H1 (cell line): ENCODE measurements around the gene XRCC6. TPM values are rescaled to one million over a fixed set of nuclear protein-coding genes. Genes with fewer than 3 reads are reported as not detected.
"Not testable (repeated sequence)": the region's sequence is repeated elsewhere in the genome, so short reads cannot be mapped to it uniquely, and the experiment has no call there.

Source experiments
- CTCF ChIA-PET: fragments of 300-600 bp; sonication (Branson Sonifier 250); formaldehyde crosslinking; loops from one replicate; lab custom pipeline; 2021; ENCODE audit not compliant: partially characterized antibody; lab: Charles Lee
- POLR2A ChIA-PET: fragments of 300-600 bp; sonication (Branson Sonifier 250); formaldehyde crosslinking; loops from one replicate; lab custom pipeline; 2021; ENCODE audit warnings: inconsistent platforms; ENCODE audit not compliant: partially characterized antibody; lab: Charles Lee
- DNase-seq, 2 experiments: peaks; one replicate each; pipeline versions ENCODE4 v3.0.0 to v3.0.0-alpha.2; 2010 to 2022; ENCODE audit warnings: low spot score in 2 of 2, low read depth in 1 of 2, mixed read lengths in 1 of 2
- FAIRE-seq: peaks from 2 replicates; lab custom pipeline; 2011; peaks lifted over from hg19 to GRCh38; lab: Jason Lieb, UNC
- H2AFZ ChIP-seq: 2 replicates; pipeline ENCODE4 v1.8.1; 2012; ENCODE audit warnings: low read length, inconsistent platforms
- H2AK5ac ChIP-seq: 2 replicates; pipeline ENCODE4 v1.6.1; 2013; ENCODE audit warnings: low read depth, low read length
- H2BK120ac ChIP-seq: replicated peaks from 2 replicates; pipeline ENCODE3; 2013; ENCODE audit warnings: low read depth, low read length, inconsistent platforms
- H2BK12ac ChIP-seq: 2 replicates; pipeline ENCODE4 v1.6.1; 2013; ENCODE audit warnings: low read depth, low read length
- H2BK15ac ChIP-seq: 2 replicates; pipeline ENCODE4 v1.6.1; 2013; ENCODE audit warnings: low read length
- H2BK20ac ChIP-seq: 2 replicates; pipeline ENCODE4 v1.6.1; 2013; ENCODE audit warnings: low read length
- H2BK5ac ChIP-seq: 2 replicates; pipeline ENCODE4 v1.6.1; 2013; ENCODE audit warnings: low read depth, low read length
- H3K14ac ChIP-seq: 2 replicates; pipeline ENCODE4 v1.6.1; 2013; ENCODE audit warnings: inconsistent platforms; ENCODE audit not compliant: insufficient read length
- H3K18ac ChIP-seq: 2 replicates; pipeline ENCODE4 v1.6.1; 2013; ENCODE audit warnings: low read length; ENCODE audit errors: extremely low read depth
- H3K23ac ChIP-seq: 2 replicates; pipeline ENCODE4 v1.6.1; 2013; ENCODE audit warnings: inconsistent platforms; ENCODE audit not compliant: insufficient read length
- H3K23me2 ChIP-seq: 2 replicates; pipeline ENCODE4 v1.6.1; 2013; ENCODE audit warnings: low read depth, low read length
- H3K27ac ChIP-seq: 2 replicates; pipeline ENCODE4 v1.6.1; 2011; ENCODE audit warnings: low read depth, low read length, inconsistent platforms
- H3K27me3 ChIP-seq, 4 experiments: replicated peaks in 1 of 4; 1 replicate in 1 of 4; 2 replicates in 3 of 4; pipeline versions ENCODE4 v1.6.1 to v1.8.1; 2011 to 2013; ENCODE audit warnings: low read length in 3 of 4, mild to moderate bottlenecking in 3 of 4, inconsistent platforms in 2 of 4, mixed read lengths in 2 of 4, moderate library complexity in 1 of 4; ENCODE audit not compliant: control insufficient read depth in 3 of 4, insufficient read depth in 3 of 4; ENCODE audit errors: extremely low read depth in 1 of 4
- H3K36me3 ChIP-seq, 4 experiments: 2 replicates each; pipeline versions ENCODE4 v1.6.1 to v1.8.1; 2011 to 2013; ENCODE audit warnings: mild to moderate bottlenecking in 4 of 4, low read length in 3 of 4, moderate library complexity in 2 of 4, control low read depth in 1 of 4, inconsistent platforms in 1 of 4; ENCODE audit not compliant: insufficient read depth in 4 of 4, control insufficient read depth in 2 of 4
- H3K4ac ChIP-seq: replicated peaks from 2 replicates; pipeline ENCODE3; 2013; ENCODE audit warnings: low read length, low read depth, mixed read lengths, inconsistent platforms; ENCODE audit not compliant: insufficient read length
- H3K4me1 ChIP-seq, 4 experiments: replicated peaks in 1 of 4; 1 replicate in 1 of 4; 2 replicates in 3 of 4; pipeline versions ENCODE4 v1.6.1 to v1.8.1; 2011 to 2013; ENCODE audit warnings: low read length in 3 of 4, inconsistent platforms in 2 of 4, mixed read lengths in 1 of 4; ENCODE audit not compliant: insufficient read depth in 4 of 4, control insufficient read depth in 3 of 4
- H3K4me2 ChIP-seq, 2 experiments: 2 replicates each; pipeline versions ENCODE4 v1.6.1 to v1.8.1; 2011 to 2013; ENCODE audit warnings: low read depth in 2 of 2, low read length in 2 of 2, control low read depth in 1 of 2, inconsistent platforms in 1 of 2, mild to moderate bottlenecking in 1 of 2; ENCODE audit not compliant: insufficient read depth in 1 of 2
- H3K4me3 ChIP-seq, 4 experiments: fragments of 200-600, 300-600 bp in 1 of 4; sonication (generic), shearing (Covaris generic), sonication (Bioruptor Twin) in 1 of 4; 2 replicates each; pipeline versions ENCODE4 v1.5.1 to v1.8.1; 2011 to 2016; ENCODE audit warnings: low read length in 4 of 4, low read depth in 3 of 4, control low read depth in 2 of 4, inconsistent platforms in 2 of 4, mild to moderate bottlenecking in 2 of 4, mixed read lengths in 1 of 4, moderate library complexity in 1 of 4; ENCODE audit not compliant: insufficient read depth in 2 of 4; ENCODE audit errors: extremely low read depth in 1 of 4
- H3K56ac ChIP-seq: replicated peaks from 2 replicates; pipeline ENCODE3; 2013; ENCODE audit warnings: low read depth, mild to moderate bottlenecking, mixed read lengths, low read length, inconsistent platforms; ENCODE audit not compliant: insufficient read length
- H3K79me1 ChIP-seq: 2 replicates; pipeline ENCODE4 v1.6.1; 2013; ENCODE audit warnings: low read depth, low read length, control low read depth
- H3K79me2 ChIP-seq, 2 experiments: 2 replicates each; pipeline versions ENCODE4 v1.6.1 to v1.8.1; 2012 to 2013; ENCODE audit warnings: low read length in 2 of 2, mild to moderate bottlenecking in 2 of 2, inconsistent platforms in 1 of 2; ENCODE audit not compliant: insufficient read depth in 2 of 2, control insufficient read depth in 1 of 2
- H3K9ac ChIP-seq, 4 experiments: replicated peaks in 1 of 4; 1 replicate in 1 of 4; 2 replicates in 3 of 4; pipeline versions ENCODE4 v1.6.1 to v1.8.1; 2011 to 2013; ENCODE audit warnings: low read depth in 3 of 4, low read length in 3 of 4, control low read depth in 2 of 4, mild to moderate bottlenecking in 2 of 4, moderate library complexity in 2 of 4, inconsistent platforms in 1 of 4; ENCODE audit errors: extremely low read depth in 1 of 4
- H3K9me3 ChIP-seq, 2 experiments: 2 replicates each; pipeline versions ENCODE4 v1.6.1 to v1.8.1; 2012 to 2013; ENCODE audit warnings: mild to moderate bottlenecking in 2 of 2, moderate library complexity in 2 of 2, control low read depth in 1 of 2, inconsistent platforms in 1 of 2, low read depth in 1 of 2, low read length in 1 of 2, mixed read lengths in 1 of 2; ENCODE audit not compliant: insufficient read depth in 2 of 2
- H4K20me1 ChIP-seq, 2 experiments: replicated peaks in 1 of 2; 2 replicates each; pipeline versions ENCODE3 to v1.8.1; 2011 to 2013; ENCODE audit warnings: inconsistent platforms in 2 of 2, low read length in 2 of 2, mild to moderate bottlenecking in 1 of 2; ENCODE audit not compliant: insufficient read depth in 2 of 2, control insufficient read depth in 1 of 2
- H4K5ac ChIP-seq: 2 replicates; pipeline ENCODE4 v1.6.1; 2013; ENCODE audit warnings: low read length, low read depth, mixed read lengths, inconsistent platforms; ENCODE audit not compliant: insufficient read length
- H4K8ac ChIP-seq: 2 replicates; pipeline ENCODE4 v1.8.0; 2013; ENCODE audit warnings: mild to moderate bottlenecking, moderate library complexity, low read length, inconsistent platforms; ENCODE audit not compliant: insufficient read depth; ENCODE audit errors: extremely low read depth
- H4K91ac ChIP-seq: replicated peaks from 2 replicates; pipeline ENCODE3; 2013; ENCODE audit warnings: low read length, mixed read lengths, inconsistent platforms; ENCODE audit not compliant: insufficient read length
- CEBPB ChIP-seq: IDR thresholded peaks from 2 replicates; pipeline ENCODE4 v1.6.1; 2012; ENCODE audit warnings: low read depth, low read length
- CREB1 ChIP-seq: IDR thresholded peaks from 2 replicates; pipeline ENCODE4 v1.6.1; 2012; ENCODE audit warnings: inconsistent platforms
- CTBP2 ChIP-seq: IDR thresholded peaks from 2 replicates; pipeline ENCODE4 v1.7.0; 2011; ENCODE audit warnings: borderline replicate concordance, mild to moderate bottlenecking, moderate library complexity, mixed read lengths, low read length; ENCODE audit not compliant: insufficient read depth, insufficient read length
- EP300 ChIP-seq, 2 experiments: IDR thresholded peaks; 1 replicate in 1 of 2; 2 replicates in 1 of 2; pipeline ENCODE4 v1.6.1; 2011 to 2012; ENCODE audit warnings: low read depth in 2 of 2, low read length in 2 of 2, mild to moderate bottlenecking in 2 of 2, borderline replicate concordance in 1 of 2, inconsistent platforms in 1 of 2, moderate library complexity in 1 of 2
- JUN ChIP-seq: IDR thresholded peaks from 2 replicates; pipeline ENCODE4 v1.6.1; 2011; ENCODE audit warnings: low read depth, mild to moderate bottlenecking, improper control_type of control experiment, low read length
- POU5F1 ChIP-seq: IDR thresholded peaks from 2 replicates; pipeline ENCODE4 v1.6.1; 2011; ENCODE audit warnings: low read depth, mild to moderate bottlenecking, low read length, moderate library complexity
- TEAD4 ChIP-seq: IDR thresholded peaks from 2 replicates; pipeline ENCODE4 v1.6.1; 2012; ENCODE audit warnings: low read depth, low read length, inconsistent platforms, mixed read lengths
- YY1 ChIP-seq: IDR thresholded peaks from 2 replicates; pipeline ENCODE4 v1.6.1; 2011; ENCODE audit warnings: low read depth, mild to moderate bottlenecking, low read length
- WGBS, 2 experiments: shearing (Covaris generic) in 1 of 2; methylation state at CpG; one replicate each; pipeline versions ENCODE4 v1.1.6 to v1.1.7; 2013 to 2015; ENCODE audit warnings: low lambda C conversion rate in 2 of 2, mixed read lengths in 2 of 2, inconsistent platforms in 1 of 2, low coverage in 1 of 2, missing lambda C conversion rate in 1 of 2; ENCODE audit not compliant: insufficient replicate concordance in 2 of 2, insufficient coverage in 1 of 2, insufficient read length in 1 of 2; ENCODE audit errors: extremely low coverage in 1 of 2, missing lambda C conversion rate in 1 of 2; 5-methylcytosine and 5-hydroxymethylcytosine counted together
- polyA plus RNA-seq, 7 experiments: library from polyadenylated mRNA; depleted of rRNA in 3 of 7; stranded (reverse) in 5 of 7; unstranded in 2 of 7; fragments of >200 nt in 5 of 7; fragments of 200-250 nt in 2 of 7; gene quantifications; 1 replicate in 5 of 7; 2 replicates in 1 of 7; 4 replicates in 1 of 7; pipeline versions ENCODE4 v1.2.1 to v1.2.3, GENCODE V29; 2011 to 2013; ENCODE audit warnings: missing spikeins in 2 of 7, mixed read lengths in 2 of 7
- total RNA-seq: library from RNA; stranded (reverse); fragmentation: NEBNext Ultra II Directional; extraction: Animal tissue kit (Norgen Biotek cat#: 25700); gene quantifications from 2 replicates; pipeline ENCODE4 v1.2.1, GENCODE V29; 2021

XRCC6 gene
- total and polyA plus RNA-seq, 2 of the 8 experiments (the other 6 are each of a cell fraction or from before 2014, with no cell fraction given) = 150 to 490 TPM

DNA sequence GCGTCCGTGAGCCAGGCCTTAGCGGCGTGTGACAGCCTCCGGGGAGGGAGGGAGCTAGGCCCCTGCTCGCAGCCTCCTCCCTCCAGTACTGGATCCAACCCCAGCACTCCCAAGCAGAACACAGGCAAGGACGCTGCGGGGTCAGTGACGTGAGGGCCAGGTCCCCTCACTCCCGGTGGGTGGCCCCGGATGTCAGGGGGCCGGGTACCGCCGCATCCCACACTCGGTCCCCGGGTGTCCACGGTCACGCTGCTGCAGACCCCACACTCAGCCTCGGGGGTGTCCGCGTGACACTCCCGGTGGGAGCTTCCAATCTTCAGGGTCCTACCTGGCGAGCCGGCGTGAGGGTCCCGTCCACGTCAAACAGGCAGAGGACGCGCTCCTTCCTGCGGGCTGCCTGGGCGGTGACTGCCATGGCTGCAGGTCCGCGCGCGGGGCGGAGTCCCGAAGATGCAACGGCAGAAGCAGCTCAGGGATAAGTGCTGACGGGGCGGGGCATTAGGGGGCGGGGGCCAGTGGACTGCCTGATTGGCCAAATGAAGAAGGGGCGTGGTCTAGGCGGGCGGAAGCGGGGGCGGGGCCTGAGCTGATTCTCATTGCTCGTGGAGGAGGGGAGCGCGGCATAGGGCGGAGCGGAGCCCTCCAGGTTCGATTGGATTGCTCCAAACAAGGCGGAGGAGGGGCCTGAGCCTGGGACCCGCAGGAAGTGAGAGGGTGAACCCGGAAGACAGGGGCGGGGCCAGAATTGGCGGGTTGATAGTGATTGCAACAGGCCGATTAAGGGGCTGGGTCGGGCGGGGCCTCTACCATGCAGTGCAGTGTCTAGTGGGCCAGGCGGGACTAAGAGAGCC, 31.5 kb upstream of the XRCC6 start, which contains the start of gene PMM1 (continued):
- TF ChIP-seq TEAD4 (no peak), CEBPB (peak; percentile 89), JUN (no peak), EP300 (IDR thresholded peaks at IDR 0.05; ENCODE audit: borderline replicate concordance in 1 of 2, low read depth in 2 of 2, low read length in 2 of 2) (peak in 1 of 2 experiments; percentile 64; a peak in 1 of 3 replicates), CREB1 (0 out of 2 replicates have a peak, but pooled peaks have one; percentile 20), YY1 (peak; percentile 34; the same call in 1 of the 2 replicates), CTBP2 (no peak), POU5F1 (no peak)

DNA sequence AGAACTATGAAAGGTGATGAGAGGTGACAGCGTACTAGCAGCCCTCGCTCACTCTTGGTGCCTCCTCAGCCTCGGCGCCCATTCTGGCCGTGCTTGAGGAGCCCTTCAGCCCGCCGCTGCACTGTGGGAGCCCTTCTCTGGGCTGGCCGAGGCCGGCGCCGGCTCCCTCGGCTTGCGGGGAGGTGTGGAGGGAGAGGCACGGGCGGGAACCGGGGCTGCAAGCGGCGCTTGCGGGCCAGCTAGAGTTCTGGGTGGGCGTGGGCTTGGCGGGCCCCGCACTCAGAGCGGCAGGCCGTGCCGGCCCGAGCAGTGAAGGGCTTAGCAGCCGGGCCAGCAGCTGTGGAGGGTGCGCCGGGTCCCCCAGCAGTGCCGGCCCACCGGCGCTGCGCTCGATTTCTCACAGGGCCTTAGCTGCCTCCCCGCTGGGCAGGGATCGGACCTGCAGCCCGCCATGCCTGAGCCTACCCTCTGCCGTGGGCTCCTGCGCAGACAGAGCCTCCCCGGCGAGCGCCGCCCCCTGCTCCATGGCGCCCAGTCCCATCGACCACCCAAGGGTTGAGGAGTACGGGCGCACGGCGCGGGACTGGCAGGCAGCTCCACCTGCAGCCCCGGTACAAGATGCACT, 27.6 kb upstream of the XRCC6 start:
- not testable (repeated sequence) for H3K9me3 ChIP-seq, H4K91ac ChIP-seq, H3K23me2 ChIP-seq, H3K79me2 ChIP-seq, H3K4me1 ChIP-seq, H3K14ac ChIP-seq, H3K23ac ChIP-seq, H2BK5ac ChIP-seq, H4K5ac ChIP-seq, H3K36me3 ChIP-seq, H2AFZ ChIP-seq, H3K18ac ChIP-seq, H2AK5ac ChIP-seq, H3K9ac ChIP-seq, H3K4me2 ChIP-seq, H3K4me3 ChIP-seq, H2BK20ac ChIP-seq, H3K56ac ChIP-seq, H3K27ac ChIP-seq, H3K27me3 ChIP-seq, H3K79me1 ChIP-seq, H4K8ac ChIP-seq, H2BK120ac ChIP-seq, DNase-seq, H4K20me1 ChIP-seq, FAIRE-seq, H2BK15ac ChIP-seq, H2BK12ac ChIP-seq, H3K4ac ChIP-seq
- POLR2A ChIA-PET = interaction anchor here (0.7 to 1.7 kb wide), 4 partner anchors 14 to 28 kb away, joined by 3 to 7 read pairs (median 4); no protein-coding TSS in a partner anchor
- CTCF ChIA-PET = interaction anchor here (0.6 to 8.0 kb wide), 9 partner anchors 10 to 191 kb away, joined by 3 to 63 read pairs (median 3); partner anchors contain the start of gene POLR3H
- WGBS, 2 experiments = 91% methylated on average over 33 of the region's 51 CpGs; no CpG with 5 or more reads in 1 of the 2 experiments
